ENCODE measurements around the gene GPC5.
"Not testable (repeated sequence)": the region's sequence is repeated elsewhere in the genome, so short reads cannot be mapped to it uniquely, and the experiment has no call there.

GPC5 gene

DNA sequence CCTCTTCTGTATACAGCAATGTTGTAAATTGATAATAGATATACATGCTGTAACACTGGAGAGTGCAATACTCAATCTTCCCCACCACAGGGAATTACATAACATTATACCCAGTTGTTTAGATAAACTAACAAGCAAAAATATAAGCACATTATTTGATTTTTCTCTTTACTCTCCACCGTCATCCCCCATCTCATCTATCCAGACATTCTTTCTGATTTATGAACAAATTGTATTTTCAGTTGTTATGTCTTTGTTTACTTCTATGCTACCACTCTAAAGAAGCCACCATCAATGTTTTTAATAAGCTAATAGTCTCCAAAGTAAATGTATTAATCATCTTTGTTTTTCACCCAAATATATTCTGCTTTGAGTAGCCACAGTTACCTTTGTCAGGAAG lies 1337.5 kb downstream of the GPC5 start:
- DNase-seq (ENCODE audit: low read depth, low spot score), result no peak
- TF ChIP-seq, protein P1, sequence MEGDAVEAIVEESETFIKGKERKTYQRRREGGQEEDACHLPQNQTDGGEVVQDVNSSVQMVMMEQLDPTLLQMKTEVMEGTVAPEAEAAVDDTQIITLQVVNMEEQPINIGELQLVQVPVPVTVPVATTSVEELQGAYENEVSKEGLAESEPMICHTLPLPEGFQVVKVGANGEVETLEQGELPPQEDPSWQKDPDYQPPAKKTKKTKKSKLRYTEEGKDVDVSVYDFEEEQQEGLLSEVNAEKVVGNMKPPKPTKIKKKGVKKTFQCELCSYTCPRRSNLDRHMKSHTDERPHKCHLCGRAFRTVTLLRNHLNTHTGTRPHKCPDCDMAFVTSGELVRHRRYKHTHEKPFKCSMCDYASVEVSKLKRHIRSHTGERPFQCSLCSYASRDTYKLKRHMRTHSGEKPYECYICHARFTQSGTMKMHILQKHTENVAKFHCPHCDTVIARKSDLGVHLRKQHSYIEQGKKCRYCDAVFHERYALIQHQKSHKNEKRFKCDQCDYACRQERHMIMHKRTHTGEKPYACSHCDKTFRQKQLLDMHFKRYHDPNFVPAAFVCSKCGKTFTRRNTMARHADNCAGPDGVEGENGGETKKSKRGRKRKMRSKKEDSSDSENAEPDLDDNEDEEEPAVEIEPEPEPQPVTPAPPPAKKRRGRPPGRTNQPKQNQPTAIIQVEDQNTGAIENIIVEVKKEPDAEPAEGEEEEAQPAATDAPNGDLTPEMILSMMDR (IDR thresholded peaks at IDR 0.05; ENCODE audit: low read depth, low read length), result no peak
- H3K4me3 ChIP-seq (ENCODE audit: low read depth, low read length), result no peak overlapping the region
- in situ Hi-C loops (cut with HindIII; ENCODE audit: low sequenced_read_pairs), result no loop called here

DNA sequence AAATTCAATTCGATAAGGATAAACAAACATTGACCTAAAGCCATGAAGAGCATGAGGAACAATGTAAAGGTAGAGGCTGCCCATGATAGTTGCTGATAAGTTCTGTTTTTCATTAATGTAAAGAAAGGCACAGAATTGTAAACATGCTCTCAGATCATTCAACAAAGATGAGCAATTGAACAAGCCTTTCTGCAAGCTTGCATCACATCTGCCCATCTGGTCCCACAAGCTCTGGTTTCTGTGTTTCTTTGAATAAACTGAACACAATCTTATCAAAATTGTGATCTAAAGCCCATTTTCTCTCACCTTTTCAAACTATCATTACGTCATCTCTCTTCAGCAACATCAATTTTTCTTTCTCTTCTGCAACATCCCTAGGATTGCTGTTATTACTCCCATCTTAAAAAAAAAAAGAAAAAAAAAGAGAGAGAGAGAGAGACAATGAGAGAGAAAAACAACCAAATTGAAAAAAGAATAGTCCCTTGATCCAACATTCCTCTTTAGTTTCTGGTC lies 1340.9 kb downstream of the GPC5 start:
- in situ Hi-C loops (cut with HindIII; ENCODE audit: low sequenced_read_pairs), result no loop called here
- no peak overlapping the region for H3K4me3 ChIP-seq (ENCODE audit: low read depth, low read length)
- TF ChIP-seq, protein P1 (IDR thresholded peaks at IDR 0.05; ENCODE audit: low read depth, low read length), result no peak
- no peak for DNase-seq (ENCODE audit: low read depth, low spot score)

DNA sequence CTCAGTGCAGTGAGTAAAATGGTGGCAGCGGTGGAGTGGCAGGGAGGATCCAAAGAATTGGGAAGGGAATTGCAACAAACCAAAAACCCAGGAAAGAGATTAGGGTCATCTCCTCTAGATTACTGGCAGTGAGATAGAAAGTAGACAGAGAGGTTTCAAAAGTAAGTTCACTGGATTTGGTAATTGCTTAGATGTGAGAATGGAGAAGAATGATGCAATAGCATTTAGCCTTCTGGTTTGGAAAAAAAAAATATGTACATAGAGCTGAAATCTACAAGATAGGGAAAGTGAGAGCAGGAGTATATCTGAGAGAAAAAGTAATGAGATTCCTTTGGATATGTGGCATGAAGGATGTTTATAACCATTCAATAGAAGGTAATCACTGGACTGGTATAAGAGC lies 1345.6 kb downstream of the GPC5 start:
- in situ Hi-C loops (cut with HindIII; ENCODE audit: low sequenced_read_pairs), result no loop called here
- TF ChIP-seq, protein P1 (IDR thresholded peaks at IDR 0.05; ENCODE audit: low read depth, low read length), result no peak
- DNase-seq (ENCODE audit: low read depth, low spot score), result no peak
- no peak overlapping the region for H3K4me3 ChIP-seq (ENCODE audit: low read depth, low read length)

DNA sequence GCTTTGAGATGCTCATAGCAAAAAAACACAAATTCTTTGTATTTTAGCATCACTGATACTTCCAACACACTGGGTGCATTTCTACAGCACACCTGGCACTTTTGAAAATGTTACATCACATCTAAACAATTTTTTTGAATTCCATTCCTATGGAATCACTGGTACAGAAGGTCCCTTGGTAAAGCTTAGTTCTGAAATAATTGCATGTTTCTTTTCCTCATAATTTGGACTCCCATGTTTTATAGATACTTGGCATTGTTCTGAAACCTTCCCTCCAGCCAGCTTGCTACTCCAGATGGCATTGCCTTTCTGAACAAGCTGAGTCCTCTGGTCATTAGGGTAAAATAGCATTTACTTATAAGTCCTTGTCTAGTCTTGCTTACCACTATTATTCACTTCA lies 1346.8 kb downstream of the GPC5 start:
- in situ Hi-C loops (cut with HindIII; ENCODE audit: low sequenced_read_pairs), result no loop called here

DNA sequence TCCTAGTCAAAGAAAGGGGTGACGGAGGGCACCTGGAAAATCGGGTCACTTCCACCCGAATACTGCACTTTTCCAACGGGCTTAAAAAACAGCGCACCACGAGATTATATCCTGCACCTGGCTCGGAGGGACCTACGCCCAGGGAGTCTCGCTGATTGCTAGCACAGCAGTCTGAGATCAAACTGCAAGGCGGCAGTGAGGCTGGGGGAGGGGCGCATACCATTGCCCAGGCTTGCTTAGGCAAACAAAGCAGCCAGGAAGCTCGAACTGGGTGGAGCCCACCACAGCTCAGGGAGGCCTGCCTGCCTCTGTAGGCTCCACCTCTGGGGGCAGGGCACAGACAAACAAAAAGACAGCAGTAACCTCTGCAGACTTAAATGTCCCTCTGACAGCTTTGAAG lies 1354.3 kb downstream of the GPC5 start:
- in situ Hi-C loops (cut with HindIII; ENCODE audit: low sequenced_read_pairs); H3K4me3 ChIP-seq (ENCODE audit: low read depth, low read length); DNase-seq (ENCODE audit: low read depth, low spot score): not testable (repeated sequence)

More for the DNA sequence above, 1346.8 kb downstream of the GPC5 start:
- TF ChIP-seq, protein P1 (IDR thresholded peaks at IDR 0.05; ENCODE audit: low read depth, low read length), result no peak
- DNase-seq (ENCODE audit: low read depth, low spot score), result no peak
- H3K4me3 ChIP-seq (ENCODE audit: low read depth, low read length), result no peak overlapping the region

DNA sequence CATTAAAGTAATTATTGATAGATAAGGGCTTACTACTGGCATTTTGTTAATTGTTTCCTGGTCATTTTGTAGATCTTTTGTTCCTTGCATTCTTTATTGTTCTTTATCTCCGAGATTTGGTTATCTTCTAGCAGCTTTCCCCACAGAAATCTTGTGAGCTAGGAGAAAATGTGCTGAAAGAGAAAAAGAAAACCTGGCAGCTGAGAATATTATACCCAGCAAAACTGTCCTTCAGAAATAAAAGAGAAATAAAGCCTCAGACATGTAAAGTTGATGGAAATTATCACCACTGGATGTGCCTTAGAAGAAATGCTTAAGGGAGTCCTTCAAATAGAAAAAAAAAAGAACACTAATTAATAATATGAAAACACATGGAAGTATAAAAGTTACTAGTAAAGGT lies 1363.3 kb downstream of the GPC5 start:
- no peak for DNase-seq (ENCODE audit: low read depth, low spot score)
- TF ChIP-seq, protein P1 (IDR thresholded peaks at IDR 0.05; ENCODE audit: low read depth, low read length), result no peak
- in situ Hi-C loops (cut with HindIII; ENCODE audit: low sequenced_read_pairs), result no loop called here
- H3K4me3 ChIP-seq (ENCODE audit: low read depth, low read length), result no peak overlapping the region

DNA sequence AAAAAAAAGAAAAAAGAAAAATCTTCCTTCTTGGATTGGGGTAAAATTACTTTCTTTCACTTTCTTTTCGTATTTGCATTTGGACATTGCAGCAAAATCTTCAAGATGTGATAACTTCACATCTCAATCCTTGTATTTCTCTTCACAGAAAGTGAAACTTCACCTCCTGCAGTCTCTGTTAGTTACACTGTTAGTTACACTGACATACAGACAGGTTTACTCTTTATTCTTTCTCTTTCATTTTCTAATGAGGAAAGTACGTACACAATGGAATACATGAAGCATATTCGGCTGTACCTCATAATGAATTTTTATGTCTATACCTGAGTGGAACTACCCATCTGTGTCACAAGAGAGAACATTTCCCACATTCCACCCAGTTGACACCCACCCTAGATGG lies 1369.0 kb downstream of the GPC5 start:
- no peak overlapping the region for H3K4me3 ChIP-seq (ENCODE audit: low read depth, low read length)
- in situ Hi-C loops (cut with HindIII; ENCODE audit: low sequenced_read_pairs), result no loop called here
- no peak for DNase-seq (ENCODE audit: low read depth, low spot score)
- TF ChIP-seq, protein P1 (IDR thresholded peaks at IDR 0.05; ENCODE audit: low read depth, low read length), result no peak
